Sigmoid colon (tissue), 3 donors: ENCODE data around the gene NMRK2.

ENCODE experiments used
- POLR2A ChIP-seq, 2 donors: fragments of 450-650 bp; IDR thresholded peaks; one replicate each; pipeline ENCODE4 v1.6.1; 2016; ENCODE audit warnings: antibody characterized with exemption in 2 of 2, mild to moderate bottlenecking in 2 of 2, moderate library complexity in 2 of 2
- TF ChIP-seq, protein P1 (sequence below), 4 experiments: fragments of 450-650 bp in 3 of 4; fragments of 200-600 bp in 1 of 4; IDR thresholded peaks; one replicate each; pipeline ENCODE4 v1.5.1; 2016 to 2019; ENCODE audit warnings: antibody characterized with exemption in 4 of 4, mild to moderate bottlenecking in 3 of 4, moderate library complexity in 2 of 4

DNA sequence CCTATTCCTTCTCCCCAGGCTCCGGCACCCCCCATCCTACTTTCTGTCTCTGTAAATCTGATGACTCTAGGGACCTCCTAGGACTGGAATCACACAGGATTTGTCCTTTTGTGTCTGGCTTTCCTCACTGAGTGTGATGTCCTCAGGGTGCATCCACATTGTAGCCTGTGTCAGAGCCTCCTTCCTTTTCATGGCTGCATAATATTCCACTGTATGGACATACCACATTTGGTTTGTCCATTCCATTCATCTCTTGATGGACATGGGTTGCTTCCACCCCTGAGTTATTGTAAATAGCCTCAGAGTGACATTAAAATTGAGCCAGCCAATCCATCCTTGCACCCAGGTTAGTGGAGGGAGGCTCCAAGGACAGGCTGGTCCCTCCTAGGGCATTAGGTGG is 22.8 kb upstream of the NMRK2 start:
- TF ChIP-seq, protein P1, sequence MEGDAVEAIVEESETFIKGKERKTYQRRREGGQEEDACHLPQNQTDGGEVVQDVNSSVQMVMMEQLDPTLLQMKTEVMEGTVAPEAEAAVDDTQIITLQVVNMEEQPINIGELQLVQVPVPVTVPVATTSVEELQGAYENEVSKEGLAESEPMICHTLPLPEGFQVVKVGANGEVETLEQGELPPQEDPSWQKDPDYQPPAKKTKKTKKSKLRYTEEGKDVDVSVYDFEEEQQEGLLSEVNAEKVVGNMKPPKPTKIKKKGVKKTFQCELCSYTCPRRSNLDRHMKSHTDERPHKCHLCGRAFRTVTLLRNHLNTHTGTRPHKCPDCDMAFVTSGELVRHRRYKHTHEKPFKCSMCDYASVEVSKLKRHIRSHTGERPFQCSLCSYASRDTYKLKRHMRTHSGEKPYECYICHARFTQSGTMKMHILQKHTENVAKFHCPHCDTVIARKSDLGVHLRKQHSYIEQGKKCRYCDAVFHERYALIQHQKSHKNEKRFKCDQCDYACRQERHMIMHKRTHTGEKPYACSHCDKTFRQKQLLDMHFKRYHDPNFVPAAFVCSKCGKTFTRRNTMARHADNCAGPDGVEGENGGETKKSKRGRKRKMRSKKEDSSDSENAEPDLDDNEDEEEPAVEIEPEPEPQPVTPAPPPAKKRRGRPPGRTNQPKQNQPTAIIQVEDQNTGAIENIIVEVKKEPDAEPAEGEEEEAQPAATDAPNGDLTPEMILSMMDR (IDR thresholded peaks at IDR 0.05) = no peak
- no peak for TF ChIP-seq POLR2A (IDR thresholded peaks at IDR 0.05)
